Activated B cell treated with CpG ODN at 0.5 μM for 24 hours (primary cell): ENCODE results near the gene FAT1. TPM values are rescaled to one million over a fixed set of nuclear protein-coding genes. Genes with fewer than 3 reads are reported as not detected.

Source experiments
- ATAC-seq: fragments of 200-7000 bp; cut with Tn5 transposase; one replicate; pipeline ENCODE4 v1.10.0; 2021; ENCODE audit warnings: low read depth, mild to moderate bottlenecking, moderate library complexity
- CTCF ChIA-PET: fragments of 350-600 bp; sonication (Branson Sonifier 250); formaldehyde crosslinking; loops from one replicate; lab custom pipeline; 2021; ENCODE audit warnings: antibody characterized with exemption; lab: Charles Lee
- POLR2A ChIA-PET: fragments of 350-600 bp; sonication (Branson Sonifier 250); formaldehyde crosslinking; loops from one replicate; lab custom pipeline; 2021; ENCODE audit warnings: antibody characterized with exemption; lab: Charles Lee
- DNase-seq: peaks from one replicate; pipeline ENCODE4 v3.0.0; 2022
- H3K27ac Mint-ChIP-seq: one replicate; pipeline ENCODE4 v1.8.0; 2020; ENCODE audit warnings: mixed read lengths
- H3K27me3 Mint-ChIP-seq: one replicate; pipeline ENCODE4 v1.8.0; 2021; ENCODE audit warnings: mixed read lengths
- H3K36me3 Mint-ChIP-seq: one replicate; pipeline ENCODE4 v1.8.0; 2021; ENCODE audit warnings: low read depth, mixed read lengths
- H3K4me1 Mint-ChIP-seq: one replicate; pipeline ENCODE4 v1.8.0; 2021; ENCODE audit warnings: mixed read lengths
- H3K4me3 Mint-ChIP-seq: one replicate; pipeline ENCODE4 v1.8.0; 2020; ENCODE audit warnings: mild to moderate bottlenecking, mixed read lengths
- H3K9me3 Mint-ChIP-seq: one replicate; pipeline ENCODE4 v1.8.0; 2020; ENCODE audit warnings: mixed read lengths
- intact Hi-C: fragments of 100-400 bp; cut with micrococcal nuclease; formaldehyde crosslinking; loops from one replicate; pipeline ENCODE4 v1.15.1; 2024
- total RNA-seq: library from RNA; stranded (reverse); gene quantifications from 2 replicates; pipeline ENCODE4 v1.2.3, GENCODE V29; 2022
- TF ChIP-seq, protein P1 (sequence below): fragments of 200-600 bp; IDR thresholded peaks from one replicate; pipeline ENCODE4 v1.8.0; 2022; ENCODE audit warnings: antibody characterized with exemption, mild to moderate bottlenecking

The FAT1 gene
- total RNA-seq, 1 donor from 2014 or later = not detected

DNA sequence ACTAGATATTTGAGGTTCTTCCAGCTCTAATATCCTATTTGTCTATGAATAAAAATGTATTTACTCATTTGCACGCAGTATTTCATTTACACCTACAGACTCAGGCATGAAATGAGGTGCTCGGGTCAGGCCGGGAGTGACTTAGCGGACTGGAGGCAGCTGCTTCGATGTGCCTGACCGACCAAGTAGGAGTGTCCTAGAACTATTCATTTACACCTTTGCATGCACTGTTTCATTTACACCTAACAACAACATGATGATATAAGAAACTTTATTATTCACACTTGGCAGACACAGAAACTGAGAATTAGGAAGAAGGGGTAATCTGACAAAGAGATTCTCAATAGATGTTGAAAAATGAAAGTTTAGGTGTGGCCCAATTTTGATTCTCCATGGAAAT, 28.7 kb upstream of the FAT1 start:
- Mint-ChIP-seq H3K9me3 (peaks cover 6% of the 10 kb centered on the region), H3K27ac (no peak overlapping the region), H3K4me3 (no peak overlapping the region), H3K36me3 (no peaks in the 10 kb centered on the region), H3K27me3 (no peaks in the 10 kb centered on the region), H3K4me1 (no peaks in the 10 kb centered on the region)
- no peak for DNase-seq
- intact Hi-C loops = no loop called here
- TF ChIP-seq, protein P1, sequence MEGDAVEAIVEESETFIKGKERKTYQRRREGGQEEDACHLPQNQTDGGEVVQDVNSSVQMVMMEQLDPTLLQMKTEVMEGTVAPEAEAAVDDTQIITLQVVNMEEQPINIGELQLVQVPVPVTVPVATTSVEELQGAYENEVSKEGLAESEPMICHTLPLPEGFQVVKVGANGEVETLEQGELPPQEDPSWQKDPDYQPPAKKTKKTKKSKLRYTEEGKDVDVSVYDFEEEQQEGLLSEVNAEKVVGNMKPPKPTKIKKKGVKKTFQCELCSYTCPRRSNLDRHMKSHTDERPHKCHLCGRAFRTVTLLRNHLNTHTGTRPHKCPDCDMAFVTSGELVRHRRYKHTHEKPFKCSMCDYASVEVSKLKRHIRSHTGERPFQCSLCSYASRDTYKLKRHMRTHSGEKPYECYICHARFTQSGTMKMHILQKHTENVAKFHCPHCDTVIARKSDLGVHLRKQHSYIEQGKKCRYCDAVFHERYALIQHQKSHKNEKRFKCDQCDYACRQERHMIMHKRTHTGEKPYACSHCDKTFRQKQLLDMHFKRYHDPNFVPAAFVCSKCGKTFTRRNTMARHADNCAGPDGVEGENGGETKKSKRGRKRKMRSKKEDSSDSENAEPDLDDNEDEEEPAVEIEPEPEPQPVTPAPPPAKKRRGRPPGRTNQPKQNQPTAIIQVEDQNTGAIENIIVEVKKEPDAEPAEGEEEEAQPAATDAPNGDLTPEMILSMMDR = no peak
- ATAC-seq = no peak
- POLR2A ChIA-PET = no interaction called here
- CTCF ChIA-PET = no interaction called here

DNA sequence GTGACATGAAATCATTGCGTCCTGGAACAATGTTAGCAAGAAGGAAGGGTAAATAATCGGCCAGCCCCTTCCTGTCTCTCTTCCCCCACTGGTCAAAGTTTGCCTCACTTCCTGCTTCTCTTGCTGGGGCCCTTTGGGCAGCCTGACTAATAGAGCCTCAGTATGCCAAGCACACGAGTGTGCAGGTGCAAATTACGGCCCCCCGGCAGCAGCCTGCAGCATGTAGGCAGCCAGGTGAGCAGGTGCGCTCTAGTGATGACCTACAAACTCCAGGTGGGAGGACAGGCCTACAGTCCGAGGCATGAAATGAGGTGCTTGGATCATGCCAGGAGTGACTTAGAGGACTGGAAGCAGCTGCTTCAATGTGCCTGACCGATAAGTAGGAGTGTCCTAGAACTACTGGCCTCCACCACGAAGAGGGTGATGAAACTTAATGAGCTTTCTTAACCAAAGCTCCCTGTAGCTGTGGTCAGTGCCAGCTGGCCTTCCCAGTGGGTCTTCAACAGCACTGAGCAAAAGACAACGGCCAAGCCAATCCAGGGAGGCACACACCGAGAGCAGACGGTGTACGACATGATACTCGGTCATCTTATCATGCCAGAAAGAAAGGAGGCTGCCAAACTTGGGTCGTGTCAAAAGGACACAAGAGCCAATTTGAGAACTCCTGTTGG, 26.1 kb upstream of the FAT1 start:
- intact Hi-C loops = no loop called here

DNA sequence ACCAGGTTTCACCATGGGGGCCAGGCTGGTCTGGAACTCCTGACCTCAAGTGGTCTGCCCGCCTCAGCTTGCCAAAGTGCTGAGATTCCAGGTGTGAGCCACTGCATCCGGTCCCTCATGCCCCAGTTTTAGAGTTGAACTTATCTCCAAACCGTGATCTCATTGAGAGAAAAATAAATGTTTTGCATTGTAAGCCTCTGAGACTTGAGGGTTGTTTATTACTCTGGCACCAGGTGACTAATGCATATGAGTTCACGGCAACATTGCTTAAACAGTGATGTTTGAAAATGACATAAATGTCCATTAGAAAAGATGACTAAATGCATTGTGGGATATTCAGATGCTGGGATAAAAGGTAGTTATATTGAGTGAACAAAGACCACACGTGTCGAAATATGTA, 22.9 kb upstream of the FAT1 start:
- DNase-seq = no peak
- intact Hi-C loops = no loop called here
- ATAC-seq = no peak
- Mint-ChIP-seq H3K27me3 (no peaks in the 10 kb centered on the region), H3K4me1 (no peaks in the 10 kb centered on the region), H3K4me3 (no peak overlapping the region), H3K9me3 (no peaks in the 10 kb centered on the region), H3K36me3 (no peaks in the 10 kb centered on the region), H3K27ac (no peak overlapping the region)
- ChIA-PET CTCF (no interaction called here), POLR2A (no interaction called here)
- TF ChIP-seq, protein P1 = no peak

More for the DNA sequence above, 26.1 kb upstream of the FAT1 start:
- no peak overlapping the region for H3K27ac Mint-ChIP-seq
- TF ChIP-seq, protein P1 = no peak
- POLR2A ChIA-PET = no interaction called here
- ATAC-seq (no peak), DNase-seq (no peak)
- CTCF ChIA-PET = no interaction called here
- H3K9me3 Mint-ChIP-seq = no peaks in the 10 kb centered on the region
- no peaks in the 10 kb centered on the region for H3K27me3 Mint-ChIP-seq
- no peaks in the 10 kb centered on the region for H3K4me1 Mint-ChIP-seq
- no peak overlapping the region for H3K4me3 Mint-ChIP-seq
- no peaks in the 10 kb centered on the region for H3K36me3 Mint-ChIP-seq

DNA sequence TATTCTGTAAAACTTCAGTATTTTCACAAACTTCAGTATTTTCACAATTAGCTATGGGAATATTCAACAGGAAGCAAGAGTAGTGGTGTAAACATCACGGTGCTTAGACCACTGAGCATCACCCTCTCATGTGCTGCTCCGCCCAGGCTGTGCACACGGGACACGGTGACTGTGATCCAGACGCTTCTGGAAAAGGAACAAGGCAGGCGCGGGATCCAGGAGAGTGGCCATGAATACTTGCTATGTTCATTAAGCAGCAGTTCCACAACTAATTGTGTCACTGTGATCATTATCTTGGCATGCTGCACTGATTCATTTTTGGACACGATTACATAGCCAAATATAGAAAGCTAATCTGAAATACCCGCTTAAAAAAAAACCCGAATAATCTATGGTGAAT, 19.6 kb upstream of the FAT1 start:
- no peaks in the 10 kb centered on the region for H3K9me3 Mint-ChIP-seq
- no peaks in the 10 kb centered on the region for H3K36me3 Mint-ChIP-seq
- no peaks in the 10 kb centered on the region for H3K27me3 Mint-ChIP-seq
- POLR2A ChIA-PET = no interaction called here
- H3K27ac Mint-ChIP-seq = no peak overlapping the region
- no peak for ATAC-seq
- TF ChIP-seq, protein P1 = no peak
- CTCF ChIA-PET = no interaction called here
- no peak overlapping the region for H3K4me3 Mint-ChIP-seq
- intact Hi-C loops = no loop called here
- no peaks in the 10 kb centered on the region for H3K4me1 Mint-ChIP-seq
- no peak for DNase-seq

DNA sequence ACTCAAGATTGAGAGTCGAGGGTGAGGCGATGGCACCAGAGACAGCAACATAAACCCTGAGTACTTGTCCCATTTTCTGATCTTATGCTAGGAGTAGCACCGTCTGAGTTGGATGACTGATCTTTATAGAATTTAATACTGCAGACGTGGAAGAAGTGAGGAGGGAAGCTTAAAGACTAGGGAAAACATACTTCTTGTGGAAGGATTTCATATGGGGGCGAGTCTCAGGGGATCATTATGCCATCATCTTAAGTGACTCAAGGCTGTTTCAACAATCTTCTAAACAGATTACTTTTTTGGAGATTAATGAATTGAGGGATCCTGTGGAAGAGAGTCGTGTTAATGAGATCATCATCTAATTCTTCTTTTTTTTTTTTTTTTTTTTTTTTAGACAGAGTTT, 17.2 kb upstream of the FAT1 start:
- ChIA-PET POLR2A (no interaction called here), CTCF (no interaction called here)
- H3K36me3 Mint-ChIP-seq = no peaks in the 10 kb centered on the region
- H3K27ac Mint-ChIP-seq = no peak overlapping the region
- intact Hi-C loops = no loop called here
- no peaks in the 10 kb centered on the region for H3K9me3 Mint-ChIP-seq
- H3K4me1 Mint-ChIP-seq = no peaks in the 10 kb centered on the region
- no peak overlapping the region for H3K4me3 Mint-ChIP-seq
- DNase-seq (no peak), ATAC-seq (no peak)
- H3K27me3 Mint-ChIP-seq = no peaks in the 10 kb centered on the region
- TF ChIP-seq, protein P1 = no peak
